NCI-H345 treated with DMSO at 0.1 percent for 48 hours (cell line): Measurements from ENCODE around the gene SLC6A20.
"Not testable (repeated sequence)": the region's sequence is repeated elsewhere in the genome, so short reads cannot be mapped to it uniquely, and the experiment has no call there.

Source experiments
- DNase-seq: peaks from one replicate; lab custom pipeline; 2025; ENCODE audit not compliant: unreplicated experiment; lab: John Stamatoyannopoulos, UW

Gene SLC6A20

DNA sequence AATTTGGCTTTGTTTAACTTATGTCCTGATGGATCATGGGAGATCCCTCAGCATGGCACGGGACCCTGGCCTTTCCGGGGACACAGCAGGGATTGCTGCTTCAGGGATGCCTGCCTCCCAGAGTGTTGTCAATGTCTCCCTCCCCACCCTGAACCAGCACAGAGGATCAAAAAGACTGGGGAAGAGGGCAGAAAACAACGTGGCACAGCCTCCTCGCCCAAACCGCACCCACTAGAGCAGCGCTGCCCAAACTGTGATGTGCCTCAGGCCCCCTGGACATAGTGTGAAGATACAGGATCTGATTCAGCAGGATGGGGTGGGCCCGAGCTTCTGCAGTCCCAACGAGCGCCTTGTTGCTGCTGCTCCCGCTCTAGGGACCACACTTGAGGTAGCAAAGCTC is 34.5 kb downstream of the SLC6A20 start:
- no peak for DNase-seq

DNA sequence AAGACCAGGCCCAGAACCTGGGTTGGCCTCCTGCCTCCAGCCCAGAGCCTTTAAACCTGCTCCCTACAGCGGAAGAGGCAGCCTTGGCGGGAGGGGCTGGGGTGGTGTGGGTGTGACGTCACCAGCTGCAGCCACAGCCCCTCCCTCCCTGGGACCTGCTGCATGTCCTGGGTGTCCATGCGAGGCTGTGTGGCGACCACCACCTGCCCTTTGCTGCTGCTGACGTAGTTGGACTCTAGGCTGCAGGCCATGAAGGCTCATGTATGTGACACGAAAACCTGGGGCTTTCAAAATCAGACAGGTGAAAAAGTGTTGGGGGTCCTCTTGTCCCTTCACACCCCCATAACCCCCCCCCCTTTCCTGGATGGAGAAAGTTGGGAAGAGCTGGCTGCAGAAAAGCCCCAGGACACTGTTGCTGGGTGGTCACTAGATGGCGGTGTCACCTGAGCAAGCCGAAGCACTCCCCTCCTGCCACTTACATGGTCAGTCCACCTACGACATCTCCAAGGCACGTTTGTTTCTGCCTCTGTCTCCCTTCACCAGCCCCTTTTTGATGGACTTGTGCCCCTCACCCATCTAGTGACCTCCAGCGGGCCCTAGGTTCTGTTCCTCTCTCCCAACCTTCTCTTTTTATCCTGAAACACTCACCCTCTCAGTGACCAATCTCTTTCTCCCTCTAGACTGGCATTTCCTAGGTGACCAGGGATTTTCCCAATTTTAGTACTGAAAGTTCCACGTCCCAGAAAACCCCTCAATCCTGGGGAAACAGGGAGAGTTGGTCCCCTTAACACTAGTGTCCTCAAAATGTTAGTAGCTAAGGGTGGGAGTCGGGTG is 35.2 kb downstream of the SLC6A20 start:
- DNase-seq = peak; percentile 3

DNA sequence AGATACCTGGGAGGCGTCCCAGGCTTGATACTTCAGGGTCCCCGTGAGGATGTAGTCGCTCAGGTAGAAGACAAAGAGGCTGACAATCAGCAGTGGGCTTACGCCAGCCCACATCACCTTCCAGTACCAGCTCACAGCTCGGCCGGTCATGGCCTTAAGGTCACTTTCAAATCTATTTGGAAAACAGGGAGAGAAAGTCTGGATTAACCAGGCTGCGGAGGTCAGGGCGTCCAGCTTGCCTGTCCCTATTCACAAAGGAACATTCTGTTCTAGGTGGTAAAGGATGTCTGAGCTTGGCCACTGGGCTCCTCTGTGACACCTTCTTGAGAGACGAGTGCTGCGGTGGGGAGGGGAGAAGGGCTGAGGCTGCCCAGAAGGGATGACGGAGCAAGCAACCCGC is 36.5 kb downstream of the SLC6A20 start:
- DNase-seq = no peak

DNA sequence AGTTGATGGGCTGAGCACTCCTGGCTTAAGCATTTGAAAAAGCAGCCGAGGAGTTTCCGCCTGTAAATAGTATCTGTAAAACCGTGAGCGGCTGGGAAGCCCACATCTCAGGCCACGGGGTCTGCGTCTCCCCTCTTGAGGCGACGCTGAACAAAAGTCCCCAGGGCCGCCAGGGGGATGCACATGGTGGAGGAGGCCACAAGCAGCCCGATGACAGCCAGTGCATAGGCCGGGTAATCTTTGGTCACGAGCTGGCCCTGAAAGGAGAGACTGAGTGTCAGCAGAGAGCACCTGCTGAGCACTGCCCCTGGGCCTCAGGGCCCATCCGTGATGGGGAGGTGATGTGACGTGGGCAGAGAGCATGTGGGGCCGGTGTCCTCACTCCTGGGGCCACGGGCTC is 37.5 kb downstream of the SLC6A20 start:
- DNase-seq = no peak

DNA sequence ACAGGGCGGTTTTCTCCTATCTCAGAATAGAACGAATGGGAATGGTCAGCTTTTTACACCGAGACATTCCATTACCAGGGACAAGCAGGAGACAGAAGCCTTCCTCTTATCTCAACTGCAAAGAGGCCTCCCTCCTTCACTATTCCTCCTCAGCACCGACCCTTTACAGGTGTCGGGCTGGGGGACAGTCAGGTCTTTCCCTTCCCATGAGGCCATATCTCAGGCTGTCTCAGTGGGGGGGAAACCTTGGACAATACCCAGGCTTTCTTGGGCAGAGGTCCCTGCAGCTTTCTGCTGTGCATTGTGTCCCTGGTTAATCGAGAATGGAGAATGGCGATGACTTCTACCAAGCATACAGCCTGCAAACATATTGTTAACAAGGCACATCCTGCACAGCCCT is 39.2 kb downstream of the SLC6A20 start:
- not testable (repeated sequence) for DNase-seq

DNA sequence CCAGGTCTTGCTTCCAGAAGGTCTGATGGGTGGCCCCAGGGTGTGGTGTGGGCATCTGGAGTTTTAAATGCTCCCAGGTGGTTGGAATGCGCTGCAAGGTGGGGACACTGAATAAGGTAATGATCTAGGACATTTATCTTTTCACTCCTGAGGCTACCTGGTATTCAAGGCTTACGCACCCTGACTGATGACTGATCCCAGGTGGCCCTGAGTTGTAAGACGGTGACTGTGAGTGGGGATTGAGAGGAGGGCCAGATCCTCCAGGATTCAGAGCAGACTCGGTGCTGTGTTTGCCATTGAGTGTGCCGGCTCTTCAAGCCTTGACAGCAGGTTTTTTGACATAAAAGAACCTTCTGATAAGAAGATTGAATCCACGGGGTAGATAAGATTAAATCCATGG is 40.3 kb downstream of the SLC6A20 start:
- DNase-seq = no peak

DNA sequence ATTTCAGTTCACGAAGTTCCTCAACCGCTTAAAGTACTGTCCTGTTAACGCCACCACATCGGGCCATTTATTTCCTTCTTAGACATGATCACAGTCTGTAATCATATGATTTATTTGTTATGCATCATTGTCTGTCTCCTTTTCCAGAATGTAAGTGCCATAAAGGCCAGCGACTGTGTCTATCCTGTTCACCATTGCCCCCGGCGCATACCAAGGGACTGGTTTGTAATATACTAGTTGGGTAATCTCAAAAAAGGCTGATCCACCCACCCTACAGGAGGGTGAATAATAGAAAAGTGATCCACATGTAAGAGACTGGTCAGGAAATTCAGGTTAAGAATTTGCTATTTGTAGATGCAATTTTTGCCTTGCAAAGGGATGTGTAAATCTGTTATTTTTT is 41.9 kb downstream of the SLC6A20 start:
- no peak for DNase-seq

DNA sequence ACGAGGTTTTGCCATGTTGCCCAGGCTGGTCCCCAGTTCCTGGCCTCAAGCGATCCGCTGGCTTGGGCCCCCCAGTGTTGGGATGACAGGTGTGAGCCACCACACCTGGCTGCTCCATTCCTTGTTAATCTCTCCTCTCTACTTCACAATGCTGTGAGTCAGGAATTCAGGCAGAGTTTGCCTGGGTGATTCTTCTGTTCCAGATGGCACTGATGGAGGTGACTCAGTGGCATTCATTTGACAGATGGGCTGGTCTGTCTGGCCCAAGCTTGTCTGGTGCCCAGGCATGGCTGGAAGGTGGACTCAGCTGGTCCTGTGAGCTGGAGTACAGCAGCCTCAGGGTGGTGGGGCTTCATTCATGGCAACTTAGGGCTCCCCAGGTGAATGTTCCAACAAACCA is 43.2 kb downstream of the SLC6A20 start:
- no peak for DNase-seq

DNA sequence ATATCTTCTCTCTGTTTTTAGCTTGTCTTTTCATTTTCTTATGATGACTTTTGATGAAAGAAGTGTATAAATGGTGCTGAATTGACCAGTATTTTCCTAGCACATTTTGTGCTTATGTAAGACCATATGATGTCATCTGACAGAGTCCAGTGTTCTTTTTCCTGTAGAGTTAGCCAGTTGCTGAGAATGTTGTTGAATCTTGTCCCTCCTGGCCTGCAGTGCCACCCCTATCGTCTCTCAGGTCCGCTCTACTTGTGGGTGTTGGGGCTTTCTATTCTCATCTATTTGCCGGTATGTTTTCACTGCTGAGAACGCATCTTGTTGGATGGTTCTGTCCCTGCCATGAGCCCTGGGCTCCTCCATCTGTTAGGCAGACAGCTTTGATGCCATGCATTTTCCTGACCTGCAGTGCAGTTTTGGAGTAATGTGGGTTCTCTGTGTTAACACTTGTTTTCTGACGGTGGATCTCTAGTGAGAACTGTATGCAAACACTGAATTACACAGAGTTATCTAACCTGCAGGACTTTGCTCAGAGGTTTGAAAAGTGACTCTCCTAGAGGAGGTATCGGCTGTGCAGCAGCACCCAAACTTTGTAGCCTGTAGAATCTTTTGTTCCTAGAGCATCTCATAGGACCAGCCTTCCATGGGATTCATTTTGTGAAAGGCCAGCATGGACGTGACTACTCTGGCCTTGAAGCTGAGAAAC is 44.6 kb downstream of the SLC6A20 start:
- DNase-seq = no peak

DNA sequence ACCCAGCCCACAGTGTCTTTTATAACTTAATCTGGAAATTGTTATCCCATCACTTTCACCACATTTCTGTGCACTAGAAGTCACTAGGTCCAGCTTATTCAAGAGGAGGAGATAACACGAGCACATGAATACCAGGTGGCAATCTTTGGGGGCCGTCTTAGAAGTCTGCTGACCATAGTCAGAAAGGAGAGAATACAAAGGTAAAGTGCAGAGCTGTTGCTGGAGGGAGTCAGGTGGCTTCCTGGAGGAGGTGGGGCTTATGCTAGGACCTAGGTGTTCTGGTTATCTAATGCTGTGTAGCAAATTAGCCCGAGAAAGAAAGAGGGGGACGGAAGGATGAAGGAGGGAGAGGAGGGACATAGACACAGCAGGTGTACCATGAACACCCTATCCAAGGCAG is 46.5 kb downstream of the SLC6A20 start:
- no peak for DNase-seq

DNA sequence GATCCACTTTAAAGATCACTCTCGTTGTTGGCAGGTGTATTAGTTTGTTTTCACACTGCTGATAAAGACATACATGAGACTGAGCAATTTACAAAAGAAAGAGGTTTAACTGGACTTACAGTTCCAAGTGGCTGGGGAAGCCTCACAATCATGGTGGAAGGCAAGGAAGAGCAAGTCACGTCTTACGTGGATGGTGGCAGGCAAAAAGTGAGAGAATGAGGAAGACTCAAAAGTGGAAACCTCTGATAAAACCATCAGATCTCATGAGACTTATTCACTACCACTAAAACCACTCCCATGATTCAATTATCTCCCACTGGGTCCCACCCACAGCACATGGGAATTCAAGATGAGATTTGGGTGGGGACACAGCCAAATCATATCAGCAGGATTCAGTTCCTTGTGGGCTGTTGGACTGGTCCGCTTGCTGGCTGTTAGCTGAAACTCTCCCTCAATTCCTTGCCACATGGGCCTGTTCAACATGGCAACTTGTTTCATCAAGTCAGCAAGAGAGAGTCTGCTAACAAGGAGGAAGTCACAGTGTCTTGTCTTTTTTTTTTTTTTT is 47.2 kb downstream of the SLC6A20 start:
- not testable (repeated sequence) for DNase-seq

DNA sequence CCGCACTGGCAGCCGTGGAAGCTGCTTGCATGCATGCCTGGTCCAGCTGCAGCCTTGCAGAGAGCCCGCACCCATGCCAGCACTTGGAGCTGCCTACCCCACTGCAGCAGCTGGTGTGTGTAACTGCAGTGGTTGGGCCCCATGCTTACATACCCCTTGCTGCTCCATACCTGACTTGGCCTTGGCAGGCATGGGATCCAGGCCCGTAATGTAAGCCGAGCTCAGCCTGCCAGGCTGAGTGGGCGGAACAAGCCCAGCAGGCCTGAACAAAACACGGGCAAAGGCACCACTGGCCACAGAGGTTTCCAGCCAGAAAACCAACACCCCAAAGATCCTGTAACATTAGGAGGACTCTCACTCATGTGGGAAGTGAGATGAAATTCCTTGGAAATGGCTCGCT is 48.3 kb downstream of the SLC6A20 start:
- no peak for DNase-seq

DNA sequence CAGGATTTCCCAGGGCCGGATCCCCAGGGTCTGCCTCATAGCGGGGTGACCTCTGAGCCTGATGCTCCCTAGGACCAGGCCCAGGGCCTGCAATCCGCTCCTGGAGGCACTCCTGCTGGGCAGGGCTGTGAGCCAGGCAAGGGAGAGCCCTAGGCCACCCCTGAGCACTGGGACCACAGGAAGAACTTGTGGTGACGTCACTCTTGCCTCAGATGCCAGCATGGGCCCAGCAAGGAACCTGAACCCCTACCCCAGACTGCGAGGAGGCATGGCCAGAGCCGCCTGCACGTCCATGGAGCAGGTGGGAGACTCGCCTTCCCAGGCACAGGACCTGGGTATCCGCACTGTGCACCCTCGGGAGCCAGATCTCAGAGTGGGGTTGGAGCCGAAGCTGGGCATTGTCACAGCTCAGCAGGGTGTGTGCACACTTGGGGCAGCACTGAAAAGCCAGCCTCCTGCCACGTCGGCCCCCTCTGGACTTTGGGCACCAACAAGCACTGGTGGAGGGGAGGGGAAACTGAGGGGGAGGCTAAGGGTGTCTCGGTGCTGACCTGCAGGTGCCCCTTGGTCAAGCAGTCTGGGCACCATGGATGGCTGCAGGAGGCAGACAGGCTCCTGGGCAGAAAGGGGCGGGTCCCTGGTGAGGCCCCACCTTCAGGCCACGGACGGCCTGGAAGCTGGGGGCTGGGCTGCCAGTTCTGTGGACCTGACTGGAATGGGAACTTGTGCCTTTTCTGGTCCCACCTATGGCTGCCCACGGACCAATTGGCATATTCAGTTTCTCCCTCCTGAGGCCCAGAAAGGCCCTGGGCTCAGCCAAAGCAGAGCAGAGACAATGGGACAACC is 49.3 kb downstream of the SLC6A20 start:
- DNase-seq = no peak

DNA sequence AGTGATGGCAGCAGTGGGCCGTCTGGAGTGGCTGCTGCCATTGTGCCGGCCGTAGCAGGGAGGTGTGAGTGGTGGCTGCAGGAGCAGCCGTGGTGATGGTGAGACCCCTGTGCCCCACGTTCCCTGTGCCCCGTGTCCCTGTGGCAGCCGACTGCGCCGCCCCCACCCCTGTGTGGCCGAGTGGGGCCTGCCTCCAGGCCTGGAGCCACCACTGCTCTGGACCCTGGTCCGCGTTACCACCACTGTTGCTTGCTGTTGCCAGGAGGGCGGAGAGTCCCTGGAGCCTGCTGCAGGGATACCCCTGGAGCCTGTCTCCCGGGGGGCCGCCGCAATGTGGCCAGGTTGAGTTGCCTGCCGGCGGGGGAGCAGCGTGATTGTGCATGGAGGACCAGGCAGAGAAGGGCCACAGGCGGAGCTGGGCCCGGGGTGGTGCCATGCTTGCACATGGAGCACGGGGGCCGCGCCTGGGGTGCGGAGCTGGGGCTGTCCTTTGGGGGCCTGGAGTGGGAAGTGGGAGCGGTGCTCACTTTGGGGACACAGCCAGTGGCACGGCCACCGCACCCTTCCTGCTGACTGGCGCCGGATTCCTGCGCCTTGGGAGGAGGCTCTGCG is 50.1 kb downstream of the SLC6A20 start:
- no peak for DNase-seq

DNA sequence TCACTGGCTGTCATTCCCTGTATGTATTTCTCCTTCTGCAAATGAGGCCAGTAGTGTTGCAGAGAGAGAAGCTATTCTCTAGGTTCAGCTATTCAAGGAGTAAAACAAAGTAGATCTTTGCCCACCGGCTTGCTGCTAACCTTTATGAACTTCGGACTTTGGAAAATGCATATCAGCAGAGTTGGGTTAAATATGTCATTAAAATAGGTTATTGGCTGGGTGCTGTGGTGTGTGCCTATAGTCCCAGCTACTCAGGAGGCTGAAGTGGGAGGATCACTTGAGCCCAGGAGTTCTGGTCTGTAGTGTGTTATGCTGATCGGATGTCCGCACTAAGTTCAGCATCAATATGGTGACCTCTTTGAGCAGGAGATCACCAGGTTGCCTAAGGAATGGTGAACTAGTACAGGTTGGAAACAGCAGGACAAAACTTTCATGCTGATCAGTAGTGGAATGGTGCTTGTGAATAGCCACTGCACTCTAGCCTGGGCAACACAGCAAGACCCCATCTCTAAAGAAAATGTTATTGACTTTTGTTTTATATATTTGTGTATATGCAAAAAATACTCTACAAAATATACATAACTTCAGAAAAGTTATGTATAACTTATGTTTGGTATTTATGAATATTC is 53.8 kb downstream of the SLC6A20 start:
- DNase-seq = no peak

DNA sequence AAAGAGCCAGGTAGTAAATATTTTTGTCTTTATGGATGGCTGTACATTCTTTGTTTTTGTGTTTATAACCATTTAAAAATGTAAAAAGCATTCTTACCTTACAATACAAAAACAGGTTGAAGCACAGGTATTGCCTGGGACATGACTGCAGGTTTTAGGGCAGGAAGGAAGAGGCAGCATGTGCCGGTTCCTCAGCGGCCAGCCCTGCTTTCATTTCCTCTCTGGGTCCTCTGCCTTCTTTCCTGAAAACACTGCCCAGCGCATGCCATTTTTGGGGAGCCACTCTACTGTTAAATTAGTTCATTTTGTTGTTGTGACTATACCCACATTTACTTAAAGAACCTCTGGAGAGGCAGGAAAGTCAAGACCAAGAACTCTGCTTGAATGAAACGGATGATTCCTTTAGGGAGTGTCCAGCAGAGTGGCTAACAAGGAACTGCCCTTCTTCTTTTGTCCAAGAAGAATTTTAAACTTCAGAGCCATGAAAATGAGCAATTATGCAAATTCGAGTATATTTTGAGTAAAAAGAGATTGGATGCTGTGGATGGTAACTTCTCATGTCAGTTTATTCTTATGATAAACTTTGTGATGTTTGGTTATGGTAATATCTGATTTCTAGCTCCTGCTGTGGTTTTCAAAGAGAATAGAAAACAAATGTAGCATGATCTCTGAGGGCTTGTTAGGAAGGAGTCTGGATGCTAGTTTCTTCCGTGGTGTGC is 54.4 kb downstream of the SLC6A20 start:
- no peak for DNase-seq

DNA sequence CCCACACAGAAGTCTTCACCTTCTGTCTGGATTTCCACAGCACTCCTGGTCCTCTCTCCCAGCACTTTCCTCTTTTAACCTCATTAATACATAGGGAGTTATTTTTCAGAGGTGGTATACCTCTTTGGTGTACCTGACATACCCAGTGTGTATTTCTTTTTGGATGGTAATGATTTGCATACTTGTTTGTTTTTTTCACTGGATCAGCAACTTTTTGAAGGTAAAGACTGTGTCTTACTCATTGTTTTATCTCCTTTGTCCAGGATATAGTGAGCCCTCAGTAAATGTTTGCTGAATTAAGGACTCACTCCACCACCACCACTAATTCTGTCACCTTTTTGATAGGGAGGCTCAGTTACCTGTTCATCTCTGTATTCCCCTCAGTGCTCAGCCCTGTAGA is 55.1 kb downstream of the SLC6A20 start:
- DNase-seq = no peak

DNA sequence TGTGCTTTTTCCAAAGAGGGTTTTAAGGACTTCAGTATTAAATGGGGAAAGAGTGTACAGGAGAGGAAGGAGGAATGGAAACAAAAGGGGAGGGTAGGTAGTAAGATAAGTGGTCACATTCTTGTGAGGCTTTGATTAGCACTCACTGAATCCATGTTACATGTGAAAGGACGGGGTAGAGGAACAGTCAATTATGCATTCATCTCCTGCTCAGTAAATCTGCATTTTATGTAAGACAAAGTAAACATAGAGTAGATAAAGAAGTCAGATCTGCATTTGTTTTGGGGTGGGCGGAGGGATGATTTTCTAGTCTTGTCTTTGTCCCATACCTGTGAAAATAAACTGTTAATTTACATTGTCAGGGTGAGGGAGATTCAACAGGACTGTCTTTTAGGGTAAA is 56.3 kb downstream of the SLC6A20 start:
- no peak for DNase-seq

DNA sequence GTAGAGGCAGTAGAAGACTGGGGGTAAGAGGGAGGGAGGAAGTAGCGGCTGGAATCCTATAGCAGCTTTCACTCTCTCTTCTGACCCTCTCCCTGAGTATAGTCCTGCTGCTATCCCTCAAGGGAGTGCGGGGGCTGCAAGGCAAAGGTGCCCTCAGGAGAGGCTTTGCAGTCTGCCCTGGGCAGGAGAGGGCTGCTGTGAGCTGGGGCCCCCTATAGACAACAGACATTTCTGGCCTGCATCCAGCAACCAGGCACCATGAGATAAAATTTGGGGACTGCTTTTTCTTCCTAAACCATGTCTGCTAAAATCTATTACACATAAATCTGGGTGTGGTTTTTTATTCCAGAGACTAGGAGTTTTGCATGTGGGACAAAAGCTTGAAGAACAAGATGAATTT is 59.1 kb downstream of the SLC6A20 start:
- no peak for DNase-seq

DNA sequence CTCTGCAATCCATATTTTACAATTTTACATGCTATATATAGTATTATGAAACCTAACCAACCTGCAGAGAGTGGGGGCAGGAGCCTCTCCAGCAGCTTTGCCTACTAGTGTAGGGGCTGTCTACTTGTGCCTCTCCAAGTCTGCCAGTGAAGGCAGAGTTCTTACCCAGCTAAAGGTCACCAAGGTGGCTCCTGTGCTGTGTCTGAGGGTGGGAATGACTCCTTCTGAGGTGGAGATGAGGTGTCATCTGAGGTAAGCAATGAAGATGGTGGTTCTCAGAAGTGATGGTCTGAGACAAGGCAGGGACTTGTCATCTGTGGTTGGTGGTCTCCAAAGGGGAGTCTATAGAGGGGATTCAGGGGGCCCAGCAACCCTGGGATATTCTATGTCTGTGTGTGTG is 59.6 kb downstream of the SLC6A20 start:
- no peak for DNase-seq
